Measurements from ENCODE around the gene FKBP10. TPM values are rescaled to one million over a fixed set of nuclear protein-coding genes. Genes with fewer than 3 reads are reported as not detected.

FKBP10 gene
- total and polyA plus RNA-seq, 9 of the 15 experiments (the other 6 are each of a cell fraction or from before 2014, with no cell fraction given) = 0.03 to 3.0 (median 1.4) TPM; not detected in 1

GRCh38 chr17:41786227-41787020, 26.4 kb upstream of the FKBP10 start, which contains the start of gene JUP (continued):
- no peak for TF ChIP-seq ZNF449 (CRISPR knock-in tag; IDR thresholded peaks at IDR 0.05)
- TF ChIP-seq TBP (optimal IDR thresholded peaks at IDR 0.05; ENCODE audit: low read depth, low read length) = peak; percentile 96
- TF ChIP-seq PHB2 (IDR thresholded peaks at IDR 0.05; ENCODE audit: low read depth) = no peak
- peak; percentile 2; the same call in 1 of the 2 replicates for TF ChIP-seq SMC3 (conservative IDR thresholded peaks at IDR 0.05; ENCODE audit: insufficient read depth, low read depth, low read length)
- peak; percentile 90 for TF ChIP-seq CTCFL (IDR thresholded peaks at IDR 0.05; ENCODE audit: borderline replicate concordance, insufficient read depth, low read depth, low read length, poor library complexity, severe bottlenecking)
- peak; percentile 99 for TF ChIP-seq NEUROD1 (IDR thresholded peaks at IDR 0.05; ENCODE audit: borderline replicate concordance, low read depth, low read length, partially characterized antibody)
- no peak for TF ChIP-seq KHSRP (IDR thresholded peaks at IDR 0.05)
- TF ChIP-seq NRF1 (conservative IDR thresholded peaks at IDR 0.05 in 1 of 2, IDR thresholded peaks at IDR 0.05 in 1 of 2) = peak; percentile 66 to 75
- peak; percentile 43 to 75; a peak in 3 of 4 replicates for TF ChIP-seq MNT (conservative IDR thresholded peaks at IDR 0.05)
- TF ChIP-seq SP1 (CRISPR knock-in tag; IDR thresholded peaks at IDR 0.05) = peak; percentile 89
- no peak for TF ChIP-seq ZKSCAN3 (CRISPR knock-in tag; IDR thresholded peaks at IDR 0.05)
- no peak for TF ChIP-seq CREBBP (IDR thresholded peaks at IDR 0.05; ENCODE audit: low read depth, low read length)
- peak; percentile 46; the same call in 1 of the 2 replicates for TF ChIP-seq ZNF431 (CRISPR knock-in tag; IDR thresholded peaks at IDR 0.05)
- no peak for TF ChIP-seq ZBTB34 (CRISPR knock-in tag; IDR thresholded peaks at IDR 0.05)
- TF ChIP-seq HINFP (tag; conservative IDR thresholded peaks at IDR 0.05; ENCODE audit: low read depth) = peak; percentile 84; the same call in 1 of the 2 replicates
- TF ChIP-seq L3MBTL2 (IDR thresholded peaks at IDR 0.05) = peak; percentile 57
- peak; percentile 52 for TF ChIP-seq MEIS2 (IDR thresholded peaks at IDR 0.05; ENCODE audit: partially characterized antibody)
- no peak for TF ChIP-seq ZNF384 (IDR thresholded peaks at IDR 0.05; ENCODE audit: low read depth, low read length)
- peak; percentile 79; the same call in 1 of the 2 replicates for TF ChIP-seq TARDBP (IDR thresholded peaks at IDR 0.05)
- TF ChIP-seq GATAD2B (IDR thresholded peaks at IDR 0.05; ENCODE audit: borderline replicate concordance) = peak; percentile 93

Measured in K562 (cell line).